Neural progenitor cell (in vitro differentiated cells): ENCODE measurements around the gene KRTAP12-4. TPM values are rescaled to one million over a fixed set of nuclear protein-coding genes. Genes with fewer than 3 reads are reported as not detected.

Experiments
- DNase-seq: peaks from one replicate; pipeline ENCODE4 v3.0.0-alpha.2; 2016; ENCODE audit warnings: low spot score
- H2AFZ ChIP-seq: fragments of 200-600 bp; sonication (generic); replicated peaks from 2 replicates; pipeline ENCODE4 v1.6.1; 2016; ENCODE audit warnings: antibody characterized with exemption
- H3F3A ChIP-seq: fragments of 200-600 bp; sonication (generic); 2 replicates; pipeline ENCODE4 v1.6.1; 2016; ENCODE audit warnings: antibody characterized with exemption, low read depth
- H3K27ac ChIP-seq: fragments of 200-600 bp; sonication (generic); 2 replicates; pipeline ENCODE4 v1.5.1; 2016; ENCODE audit warnings: mild to moderate bottlenecking
- H3K27me3 ChIP-seq: fragments of 200-600 bp; sonication (generic); 2 replicates; pipeline ENCODE4 v1.6.1; 2016; ENCODE audit warnings: mild to moderate bottlenecking, moderate library complexity
- H3K36me3 ChIP-seq: fragments of 200-600 bp; sonication (generic); 2 replicates; pipeline ENCODE4 v1.5.1; 2016
- H3K4me1 ChIP-seq: fragments of 200-600 bp; sonication (generic); 2 replicates; pipeline ENCODE4 v1.6.1; 2016; ENCODE audit warnings: mixed run types
- H3K4me2 ChIP-seq: fragments of 200-600 bp; sonication (generic); 2 replicates; pipeline ENCODE4 v1.6.1; 2016
- H3K4me3 ChIP-seq: fragments of 200-600 bp; sonication (generic); 2 replicates; pipeline ENCODE4 v1.5.1; 2016
- H3K79me2 ChIP-seq: fragments of 200-600 bp; sonication (generic); 2 replicates; pipeline ENCODE4 v1.6.1; 2016; ENCODE audit warnings: low read depth
- H3K9ac ChIP-seq: fragments of 200-600 bp; sonication (generic); 2 replicates; pipeline ENCODE4 v1.6.1; 2016
- H3K9me3 ChIP-seq: fragments of 200-600 bp; sonication (generic); 2 replicates; pipeline ENCODE4 v1.5.1; 2016; ENCODE audit warnings: low read depth
- H4K20me1 ChIP-seq: fragments of 200-600 bp; sonication (generic); 2 replicates; pipeline ENCODE4 v1.6.1; 2016; ENCODE audit warnings: low read depth
- H3K27ac Mint-ChIP-seq: 3 replicates; pipeline ENCODE4 v1.8.0; 2021; ENCODE audit warnings: mixed read lengths
- H3K27me3 Mint-ChIP-seq: 2 replicates; pipeline ENCODE4 v1.8.0; 2022; ENCODE audit warnings: low read depth, mild to moderate bottlenecking, inconsistent platforms, moderate library complexity, mixed read lengths; ENCODE audit not compliant: insufficient read depth
- H3K36me3 Mint-ChIP-seq: 3 replicates; pipeline ENCODE4 v1.8.0; 2021; ENCODE audit warnings: mixed read lengths
- H3K4me1 Mint-ChIP-seq: 3 replicates; pipeline ENCODE4 v1.8.0; 2021; ENCODE audit warnings: mixed read lengths
- H3K4me3 Mint-ChIP-seq: 3 replicates; pipeline ENCODE4 v1.8.0; 2021; ENCODE audit warnings: mild to moderate bottlenecking, moderate library complexity, mixed read lengths
- H3K9me3 Mint-ChIP-seq: 3 replicates; pipeline ENCODE4 v1.8.0; 2020; ENCODE audit warnings: mixed read lengths
- CTCF ChIP-seq: fragments of 200-600 bp; sonication (generic); IDR thresholded peaks from 2 replicates; pipeline ENCODE4 v1.5.1; 2017; ENCODE audit warnings: antibody characterized with exemption, mild to moderate bottlenecking
- EZH2 ChIP-seq: fragments of 200-600 bp; sonication (generic); IDR thresholded peaks from 2 replicates; pipeline ENCODE4 v1.6.1; 2017; ENCODE audit warnings: antibody characterized with exemption, mild to moderate bottlenecking, moderate library complexity
- EZH2phosphoT487 ChIP-seq: fragments of 200-600 bp; sonication (generic); IDR thresholded peaks from 2 replicates; pipeline ENCODE4 v1.6.1; 2017; ENCODE audit warnings: antibody characterized with exemption
- total RNA-seq: library from RNA; depleted of rRNA; stranded (reverse); fragments of >200 nt; gene quantifications from 2 replicates; pipeline ENCODE4 v1.2.3, GENCODE V29; 2015; ENCODE audit warnings: low replicate concordance

KRTAP12-4 gene
- total RNA-seq, 1 donor from 2014 or later = not detected

DNA sequence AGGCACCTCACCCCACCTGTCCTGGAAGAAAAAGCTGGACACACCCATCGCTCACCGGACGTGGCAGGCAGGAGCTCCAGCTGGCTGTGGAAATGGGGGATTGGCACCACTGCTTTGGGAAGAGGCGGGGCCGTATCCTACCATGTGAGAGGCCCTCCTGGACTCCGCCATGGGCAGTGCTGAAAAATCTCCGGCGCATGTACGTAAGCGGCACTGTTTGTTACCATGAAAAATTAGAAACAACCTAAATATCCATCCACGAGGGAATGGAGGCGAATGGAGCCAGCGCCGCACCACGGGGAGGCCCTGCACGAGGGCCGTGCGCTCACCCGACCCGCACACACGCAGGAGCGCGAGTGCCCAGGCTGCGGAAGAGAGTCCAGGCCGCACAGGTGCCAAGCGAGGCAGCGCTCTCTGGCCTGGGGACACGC lies 39.5 kb downstream of the KRTAP12-4 start:
- H3K4me1 ChIP-seq = peaks cover 5% of the 10 kb centered on the region
- H3K4me2 ChIP-seq = no peak overlapping the region
- no peak overlapping the region for H3K4me3 Mint-ChIP-seq
- no peak overlapping the region for H3K9ac ChIP-seq
- no peak for TF ChIP-seq EZH2phosphoT487
- no peak for TF ChIP-seq CTCF
- TF ChIP-seq EZH2 = no peak
- H2AFZ ChIP-seq = no peak overlapping the region
- no peaks in the 10 kb centered on the region for H3K36me3 ChIP-seq
- no peaks in the 10 kb centered on the region for H3K4me1 Mint-ChIP-seq
- H3K27me3 ChIP-seq = no peaks in the 10 kb centered on the region
- DNase-seq = no peak
- H3K9me3 ChIP-seq = peaks cover 4% of the 10 kb centered on the region
- no peak overlapping the region for H3K27ac ChIP-seq
- H3K27me3 Mint-ChIP-seq = peaks cover 6% of the 10 kb centered on the region
- no peaks in the 10 kb centered on the region for H3K79me2 ChIP-seq
- H3K27ac Mint-ChIP-seq = no peak overlapping the region
- H3K36me3 Mint-ChIP-seq = no peaks in the 10 kb centered on the region
- H3K4me3 ChIP-seq = no peak overlapping the region
- no peaks in the 10 kb centered on the region for H3F3A ChIP-seq
- no peaks in the 10 kb centered on the region for H4K20me1 ChIP-seq
- peaks cover 38% of the 10 kb centered on the region for H3K9me3 Mint-ChIP-seq

GRCh38 chr21:44614161-44614631 lies 40.3 kb downstream of the KRTAP12-4 start:
- Histone ChIP-seq H3K27ac (no peak overlapping the region), H3K9ac (no peak overlapping the region), H2AFZ (no peak overlapping the region), H3K36me3 (no peaks in the 10 kb centered on the region), H4K20me1 (no peaks in the 10 kb centered on the region), H3K4me2 (no peak overlapping the region), H3K4me1 (peaks cover 5% of the 10 kb centered on the region), H3K27me3 (no peaks in the 10 kb centered on the region), H3K79me2 (no peaks in the 10 kb centered on the region), H3K4me3 (no peak overlapping the region), H3F3A (no peaks in the 10 kb centered on the region), H3K9me3 (peaks cover 11% of the 10 kb centered on the region)
- H3K4me3 Mint-ChIP-seq = no peak overlapping the region
- no peak for DNase-seq
- no peak overlapping the region for H3K27ac Mint-ChIP-seq
- TF ChIP-seq EZH2 (no peak), EZH2phosphoT487 (no peak), CTCF (no peak)
- H3K36me3 Mint-ChIP-seq = no peaks in the 10 kb centered on the region
- H3K27me3 Mint-ChIP-seq = peaks cover 6% of the 10 kb centered on the region
- no peaks in the 10 kb centered on the region for H3K4me1 Mint-ChIP-seq
- H3K9me3 Mint-ChIP-seq = peaks cover 38% of the 10 kb centered on the region

GRCh38 chr21:44613386-44614155 lies 40.9 kb downstream of the KRTAP12-4 start:
- TF ChIP-seq CTCF (no peak), EZH2 (no peak), EZH2phosphoT487 (no peak)
- H3K9me3 Mint-ChIP-seq = peaks cover 37% of the 10 kb centered on the region
- H3K9me3 ChIP-seq = peaks cover 11% of the 10 kb centered on the region
- no peaks in the 10 kb centered on the region for H3K79me2 ChIP-seq
- H3K4me1 Mint-ChIP-seq = no peaks in the 10 kb centered on the region
- H3K27ac ChIP-seq = no peak overlapping the region
- H3K36me3 ChIP-seq = no peaks in the 10 kb centered on the region
- no peak overlapping the region for H3K9ac ChIP-seq
- no peaks in the 10 kb centered on the region for H4K20me1 ChIP-seq
- H3K4me2 ChIP-seq = no peak overlapping the region
- no peaks in the 10 kb centered on the region for H3K36me3 Mint-ChIP-seq
- H3K4me1 ChIP-seq = peaks cover 5% of the 10 kb centered on the region
- H2AFZ ChIP-seq = no peak overlapping the region
- H3K4me3 ChIP-seq = no peak overlapping the region
- H3K27ac Mint-ChIP-seq = no peak overlapping the region
- H3F3A ChIP-seq = no peaks in the 10 kb centered on the region
- H3K27me3 Mint-ChIP-seq = peaks cover 5% of the 10 kb centered on the region
- DNase-seq = no peak
- H3K27me3 ChIP-seq = no peaks in the 10 kb centered on the region
- H3K4me3 Mint-ChIP-seq = no peak overlapping the region
